Activated naive CD4-positive, alpha-beta T cell treated with anti-CD3 and anti-CD28 coated beads for 36 hours (primary cell): ENCODE data around the gene EXOC8. TPM values are rescaled to one million over a fixed set of nuclear protein-coding genes. Genes with fewer than 3 reads are reported as not detected.
"Not testable (repeated sequence)": the region's sequence is repeated elsewhere in the genome, so short reads cannot be mapped to it uniquely, and the experiment has no call there.

Experiments used
- CTCF ChIA-PET: fragments of 350-600 bp; sonication (Branson Sonifier 250); formaldehyde crosslinking; loops from one replicate; lab custom pipeline; 2021; ENCODE audit warnings: antibody characterized with exemption; lab: Charles Lee
- DNase-seq: peaks from one replicate; pipeline ENCODE4 v3.0.0-alpha.2; 2020
- H3K27ac Mint-ChIP-seq: one replicate; pipeline ENCODE4 v1.8.0; 2021; ENCODE audit warnings: mild to moderate bottlenecking, mixed read lengths
- H3K27me3 Mint-ChIP-seq: one replicate; pipeline ENCODE4 v1.8.0; 2021; ENCODE audit warnings: low read depth, mixed read lengths
- H3K36me3 Mint-ChIP-seq: one replicate; pipeline ENCODE4 v1.8.0; 2021; ENCODE audit warnings: low read depth, mixed read lengths
- H3K4me1 Mint-ChIP-seq: one replicate; pipeline ENCODE4 v1.8.0; 2021; ENCODE audit warnings: low read depth, mixed read lengths
- H3K4me3 Mint-ChIP-seq: one replicate; pipeline ENCODE4 v1.8.0; 2021; ENCODE audit warnings: mild to moderate bottlenecking, moderate library complexity, mixed read lengths
- H3K9me3 Mint-ChIP-seq: one replicate; pipeline ENCODE4 v1.8.0; 2021; ENCODE audit warnings: mixed read lengths
- intact Hi-C: fragments of 100-400 bp; cut with micrococcal nuclease; formaldehyde crosslinking; loops from one replicate; pipeline ENCODE4 v1.15.1; 2023
- total RNA-seq, 2 experiments: library from RNA; stranded (reverse); gene quantifications; one replicate each; pipeline ENCODE4 v1.2.3, GENCODE V29; 2021

Gene EXOC8
- total RNA-seq, 2 experiments from 2014 or later = 11.5 to 12.0 TPM

DNA sequence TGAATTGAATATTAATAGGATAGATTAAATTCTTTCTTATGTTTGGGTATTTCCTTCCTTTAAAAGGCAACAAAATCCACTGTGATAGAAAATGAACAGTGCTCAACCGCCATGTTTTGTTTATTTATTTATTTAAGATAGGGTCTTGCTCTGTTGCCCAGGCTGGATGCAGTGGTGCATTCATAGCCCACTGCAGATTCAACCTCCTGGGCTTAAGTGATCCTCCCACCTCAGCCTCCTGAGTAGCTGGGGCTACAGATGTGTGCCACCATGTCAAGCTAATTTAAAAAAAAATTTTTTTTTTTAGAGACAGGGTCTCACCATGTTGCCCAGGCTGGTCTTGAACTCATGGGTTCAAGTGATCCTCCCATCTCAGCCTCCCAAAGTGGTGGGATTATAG is 11.2 kb upstream of the EXOC8 start:
- H3K4me1 Mint-ChIP-seq, H3K9me3 Mint-ChIP-seq, DNase-seq, H3K27ac Mint-ChIP-seq, H3K27me3 Mint-ChIP-seq, H3K4me3 Mint-ChIP-seq, intact Hi-C loops: not testable (repeated sequence)
- CTCF ChIA-PET = interaction anchor here (1.6 kb wide), 1 partner anchor 8 kb away, joined by 4 read pairs; no protein-coding TSS in a partner anchor
- peaks cover 20% of the 10 kb centered on the region for H3K36me3 Mint-ChIP-seq

DNA sequence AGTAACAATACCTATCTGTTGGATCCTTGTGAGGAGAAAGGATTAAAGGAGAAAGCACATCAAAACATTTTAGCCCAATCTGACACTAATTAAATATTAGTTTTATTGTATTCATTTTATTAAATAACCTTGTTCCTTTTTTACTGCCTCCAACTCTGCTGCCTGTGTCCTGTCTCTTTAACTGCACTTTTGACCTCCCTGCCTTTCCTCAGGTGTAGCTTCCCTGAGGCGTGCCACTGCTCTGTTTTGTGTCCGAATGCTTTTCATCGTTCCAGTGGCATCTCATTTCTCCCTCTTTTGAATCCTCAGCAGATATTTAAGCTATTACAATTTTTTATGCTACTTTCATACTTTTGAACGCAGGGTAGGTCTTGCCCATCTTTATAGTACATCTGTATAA is 10.8 kb upstream of the EXOC8 start:
- H3K4me1 Mint-ChIP-seq = no peaks in the 10 kb centered on the region
- H3K36me3 Mint-ChIP-seq = peaks cover 20% of the 10 kb centered on the region
- no peak overlapping the region for H3K4me3 Mint-ChIP-seq
- no peaks in the 10 kb centered on the region for H3K27me3 Mint-ChIP-seq
- no peak overlapping the region for H3K27ac Mint-ChIP-seq
- CTCF ChIA-PET = interaction anchor here (0.6 to 1.6 kb wide), 2 partner anchors 9 to 251 kb away, joined by 4 read pairs; no protein-coding TSS in a partner anchor
- intact Hi-C loops = no loop called here
- no peaks in the 10 kb centered on the region for H3K9me3 Mint-ChIP-seq
- no peak for DNase-seq

DNA sequence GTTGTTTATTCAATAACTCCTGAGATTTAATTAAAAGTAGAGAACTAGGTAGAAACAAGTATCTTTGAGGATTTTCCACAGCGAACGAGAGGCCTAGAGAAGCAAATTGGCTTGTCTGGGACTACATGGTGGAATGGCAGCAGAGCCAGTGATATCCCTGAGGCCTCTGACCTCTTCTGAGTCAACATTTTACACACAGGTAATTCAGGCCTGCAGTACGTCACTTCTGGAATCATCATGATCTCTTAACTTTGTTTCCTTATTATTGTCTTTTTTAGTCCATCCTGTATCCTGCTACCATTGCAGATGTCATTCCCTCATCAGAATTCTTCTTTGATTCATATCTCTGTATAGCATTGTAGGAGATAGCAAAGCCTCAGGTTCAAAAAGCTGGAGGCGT is 10.3 kb upstream of the EXOC8 start:
- DNase-seq = no peak
- H3K4me1 Mint-ChIP-seq = no peaks in the 10 kb centered on the region
- H3K27me3 Mint-ChIP-seq = no peaks in the 10 kb centered on the region
- intact Hi-C loops = no loop called here
- H3K9me3 Mint-ChIP-seq = no peaks in the 10 kb centered on the region
- H3K27ac Mint-ChIP-seq = no peak overlapping the region
- CTCF ChIA-PET = interaction anchor here (0.6 to 1.6 kb wide), 2 partner anchors 9 to 251 kb away, joined by 4 read pairs; no protein-coding TSS in a partner anchor
- no peak overlapping the region for H3K4me3 Mint-ChIP-seq
- peaks cover 20% of the 10 kb centered on the region for H3K36me3 Mint-ChIP-seq

GRCh38 chr1:231340328-231341013 is 2.8 kb upstream of the EXOC8 start:
- peaks cover 36% of the 10 kb centered on the region for H3K4me1 Mint-ChIP-seq
- CTCF ChIA-PET = no interaction called here
- H3K4me3 Mint-ChIP-seq = no peak overlapping the region
- DNase-seq = no peak
- H3K9me3 Mint-ChIP-seq = peaks cover 1% of the 10 kb centered on the region
- intact Hi-C loops = no loop called here
- H3K27me3 Mint-ChIP-seq = no peaks in the 10 kb centered on the region
- peaks cover 26% of the 10 kb centered on the region for H3K36me3 Mint-ChIP-seq
- no peak overlapping the region for H3K27ac Mint-ChIP-seq

GRCh38 chr1:231338270-231339128 is 847 bp upstream of the EXOC8 start, which contains the start of gene SPRTN:
SPRTN (plus strand) TSS chr1:231338293; CDS start chr1:231338384, 91 bp downstream.
- H3K9me3 Mint-ChIP-seq = peaks cover 3% of the 10 kb centered on the region
- H3K27ac Mint-ChIP-seq = peak within 1 kb of the TSS; percentile 97
- CTCF ChIA-PET = interaction anchor here (0.6 to 4.4 kb wide), 9 partner anchors 17 to 267 kb away, joined by 3 to 24 read pairs (median 3); no protein-coding TSS in a partner anchor
- H3K4me3 Mint-ChIP-seq = peak within 1 kb of the TSS; percentile 100
- H3K27me3 Mint-ChIP-seq = no peaks in the 10 kb centered on the region
- peaks cover 49% of the 10 kb centered on the region for H3K4me1 Mint-ChIP-seq
- H3K36me3 Mint-ChIP-seq = peaks cover 33% of the 10 kb centered on the region
- intact Hi-C loops = loop anchor here (1.0 to 5.0 kb wide), 8 partner anchors 66 to 1464 kb away; partner anchors contain the start of genes ARV1, GNPAT, TSNAX and TTC13
- no peak for DNase-seq

- DNase-seq = no peak
- Mint-ChIP-seq H3K4me3 (peak overlapping the region; percentile 100), H3K27me3 (no peaks in the 10 kb centered on the region), H3K4me1 (peaks cover 55% of the 10 kb centered on the region), H3K9me3 (peaks cover 6% of the 10 kb centered on the region), H3K36me3 (peaks cover 39% of the 10 kb centered on the region), H3K27ac (peak overlapping the region; percentile 97)
- CTCF ChIA-PET = interaction anchor here (1.1 to 4.4 kb wide), 3 partner anchors 16 to 250 kb away, joined by 4 to 24 read pairs (median 4); no protein-coding TSS in a partner anchor
- intact Hi-C loops = loop anchor here (1.0 to 5.0 kb wide), 4 partner anchors 65 to 1465 kb away; partner anchors contain the start of gene EGLN1
Observed at GRCh38 chr1:231337043-231337471, 595 bp downstream of the EXOC8 start.

GRCh38 chr1:231335663-231336602 is 1.7 kb downstream of the EXOC8 start:
- CTCF ChIA-PET = interaction anchor here (0.6 to 4.4 kb wide), 8 partner anchors 9 to 266 kb away, joined by 3 to 24 read pairs (median 3); no protein-coding TSS in a partner anchor
- Mint-ChIP-seq H3K9me3 (peaks cover 9% of the 10 kb centered on the region), H3K4me1 (peaks cover 57% of the 10 kb centered on the region), H3K36me3 (peaks cover 42% of the 10 kb centered on the region), H3K27me3 (no peaks in the 10 kb centered on the region), H3K4me3 (peak overlapping the region; percentile 100), H3K27ac (no peak overlapping the region)
- no peak for DNase-seq
- intact Hi-C loops = loop anchor here (5.0 kb wide), 3 partner anchors 64 to 1466 kb away; no protein-coding TSS in a partner anchor

DNA sequence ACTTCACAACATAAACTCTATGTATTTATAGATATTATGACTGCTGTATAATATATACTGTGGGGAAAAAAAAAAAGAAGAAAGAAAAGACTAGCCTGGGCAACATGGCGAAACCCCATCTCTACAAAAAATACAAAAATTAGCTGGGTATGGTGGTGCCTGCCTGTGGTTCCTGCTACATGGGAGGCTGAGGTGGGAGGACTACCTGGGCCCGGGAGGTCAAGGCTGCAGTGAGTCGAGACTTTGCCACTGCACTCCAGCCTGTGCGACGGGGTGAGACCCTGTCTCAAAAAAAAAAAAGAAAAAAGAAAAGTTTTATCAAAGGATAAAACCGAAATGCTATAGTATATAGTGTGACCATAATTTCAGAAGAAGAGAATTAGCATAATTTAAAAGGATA is 2.7 kb downstream of the EXOC8 start:
- CTCF ChIA-PET = interaction anchor here (0.6 to 4.4 kb wide), 6 partner anchors 10 to 195 kb away, joined by 3 to 24 read pairs (median 4); no protein-coding TSS in a partner anchor
- no peak for DNase-seq
- H3K4me1 Mint-ChIP-seq = peaks cover 52% of the 10 kb centered on the region
- intact Hi-C loops = loop anchor here (5.0 kb wide), 3 partner anchors 63 to 1467 kb away; no protein-coding TSS in a partner anchor
- no peak overlapping the region for H3K4me3 Mint-ChIP-seq
- H3K27me3 Mint-ChIP-seq = no peaks in the 10 kb centered on the region
- peaks cover 9% of the 10 kb centered on the region for H3K9me3 Mint-ChIP-seq
- no peak overlapping the region for H3K27ac Mint-ChIP-seq
- H3K36me3 Mint-ChIP-seq = peaks cover 39% of the 10 kb centered on the region

- Mint-ChIP-seq H3K9me3 (peaks cover 9% of the 10 kb centered on the region), H3K4me3 (no peak overlapping the region), H3K27ac (no peak overlapping the region), H3K36me3 (peaks cover 39% of the 10 kb centered on the region), H3K4me1 (peaks cover 49% of the 10 kb centered on the region), H3K27me3 (no peaks in the 10 kb centered on the region)
- DNase-seq = no peak
- intact Hi-C loops = no loop called here
- CTCF ChIA-PET = interaction anchor here (0.6 to 4.4 kb wide), 5 partner anchors 8 to 242 kb away, joined by 3 to 24 read pairs (median 3); no protein-coding TSS in a partner anchor
Observed at GRCh38 chr1:231334079-231334666, 3.5 kb downstream of the EXOC8 start.

GRCh38 chr1:231332761-231333160 is 4.9 kb downstream of the EXOC8 start:
- H3K27ac Mint-ChIP-seq = no peak overlapping the region
- DNase-seq = no peak
- peaks cover 48% of the 10 kb centered on the region for H3K4me1 Mint-ChIP-seq
- H3K9me3 Mint-ChIP-seq = peaks cover 9% of the 10 kb centered on the region
- CTCF ChIA-PET = interaction anchor here (0.6 kb wide), 1 partner anchor 443 kb away, joined by 4 read pairs; no protein-coding TSS in a partner anchor
- intact Hi-C loops = no loop called here
- H3K27me3 Mint-ChIP-seq = no peaks in the 10 kb centered on the region
- H3K36me3 Mint-ChIP-seq = peaks cover 38% of the 10 kb centered on the region
- no peak overlapping the region for H3K4me3 Mint-ChIP-seq

- Mint-ChIP-seq H3K4me1 (peaks cover 23% of the 10 kb centered on the region), H3K4me3 (no peak overlapping the region), H3K36me3 (peaks cover 17% of the 10 kb centered on the region), H3K27me3 (no peaks in the 10 kb centered on the region), H3K27ac (no peak overlapping the region), H3K9me3 (peaks cover 6% of the 10 kb centered on the region)
- no peak for DNase-seq
- CTCF ChIA-PET = interaction anchor here (0.7 kb wide), 1 partner anchor 205 kb away, joined by 5 read pairs; no protein-coding TSS in a partner anchor
- intact Hi-C loops = no loop called here
Observed at GRCh38 chr1:231329483-231329882, 8.2 kb downstream of the EXOC8 start.
